ENCODE measurements around the gene NPEPL1.
"Not testable (repeated sequence)": the region's sequence is repeated elsewhere in the genome, so short reads cannot be mapped to it uniquely, and the experiment has no call there.

The NPEPL1 gene

GRCh38 chr20:58714923-58715351 is 22.3 kb downstream of the NPEPL1 start:
- DNase-seq: no peak

- no peak for DNase-seq
Observed at GRCh38 chr20:58715391-58715800, 22.8 kb downstream of the NPEPL1 start.

- DNase-seq: no peak
Observed at GRCh38 chr20:58715801-58716475, 23.3 kb downstream of the NPEPL1 start.

GRCh38 chr20:58716476-58717277 is 24.1 kb downstream of the NPEPL1 start:
- no peak for DNase-seq

- DNase-seq: no peak
Observed at GRCh38 chr20:58717278-58718091, 24.9 kb downstream of the NPEPL1 start.

- DNase-seq: no peak
Observed at GRCh38 chr20:58718121-58718563, 25.5 kb downstream of the NPEPL1 start.

- no peak for DNase-seq
Observed at GRCh38 chr20:58718729-58719128, 26.1 kb downstream of the NPEPL1 start.

- no peak for DNase-seq
Observed at GRCh38 chr20:58719258-58719657, 26.7 kb downstream of the NPEPL1 start.

GRCh38 chr20:58719971-58720371 is 27.4 kb downstream of the NPEPL1 start:
- DNase-seq: no peak

- DNase-seq: no peak
Observed at GRCh38 chr20:58720890-58721289, 28.3 kb downstream of the NPEPL1 start.

GRCh38 chr20:58721951-58722778 is 29.6 kb downstream of the NPEPL1 start:
- no peak for DNase-seq

- no peak for DNase-seq
Observed at GRCh38 chr20:58722877-58723627, 30.5 kb downstream of the NPEPL1 start.

GRCh38 chr20:58723628-58723984 is 31.0 kb downstream of the NPEPL1 start:
- no peak for DNase-seq

- DNase-seq: not testable (repeated sequence)
Observed at GRCh38 chr20:58726156-58726555, 33.6 kb downstream of the NPEPL1 start.

- DNase-seq: no peak
Observed at GRCh38 chr20:58731192-58731591, 38.6 kb downstream of the NPEPL1 start.

GRCh38 chr20:58737198-58737597 is 44.6 kb downstream of the NPEPL1 start:
- no peak for DNase-seq

- DNase-seq: no peak
Observed at GRCh38 chr20:58740356-58741308, 48.0 kb downstream of the NPEPL1 start.

GRCh38 chr20:58741384-58741783 is 48.8 kb downstream of the NPEPL1 start:
- DNase-seq: no peak

- DNase-seq: no peak
Observed at GRCh38 chr20:58742668-58743566, 50.3 kb downstream of the NPEPL1 start.

Data from fibroblast of skin of abdomen (primary cell).